ENCODE measurements around the gene UBE2D4.

GRCh38 chr7:43921423-43921822 lies 4.8 kb upstream of the UBE2D4 start:
- TF ChIP-seq POLR2A (IDR thresholded peaks at IDR 0.05) = no peak
- TF ChIP-seq EP300 (IDR thresholded peaks at IDR 0.05) = no peak
